Tibial artery (tissue), 4 donors: ENCODE data around the gene SNAPC4.
A peak's percentile ranks its signal among the peaks of the same experiment; 100 is the strongest.

Experiments used
- DNase-seq, 2 donors: peaks; one replicate each; pipeline ENCODE4 v3.0.0-alpha.2; 2019
- H3K27ac ChIP-seq, 2 donors: fragments of 200-600 bp; sonication (generic) in 1 of 2; 1 replicate in 1 of 2; 2 replicates in 1 of 2; pipeline ENCODE4 v1.5.1; 2018 to 2019; ENCODE audit warnings: mild to moderate bottlenecking in 1 of 2
- H3K27me3 ChIP-seq, 2 donors: fragments of 200-600 bp; sonication (generic) in 1 of 2; one replicate each; pipeline versions ENCODE4 v1.5.1 to v1.6.0; 2016 to 2019
- H3K36me3 ChIP-seq, 3 donors: fragments of 200-600 bp; sonication (generic) in 2 of 3; one replicate each; pipeline ENCODE4 v1.5.1; 2016 to 2019; ENCODE audit warnings: mild to moderate bottlenecking in 2 of 3
- H3K4me1 ChIP-seq, 4 donors: fragments of 200-600 bp; sonication (generic) in 2 of 4; 1 replicate in 3 of 4; 2 replicates in 1 of 4; pipeline ENCODE4 v1.5.1; 2016 to 2019
- H3K4me3 ChIP-seq, 2 donors: fragments of 200-600 bp; sonication (generic) in 1 of 2; 1 replicate in 1 of 2; 2 replicates in 1 of 2; pipeline ENCODE4 v1.5.1; 2018 to 2019; ENCODE audit warnings: mild to moderate bottlenecking in 2 of 2
- H3K9me3 ChIP-seq, 3 donors: fragments of 200-600 bp; sonication (generic) in 1 of 3; one replicate each; pipeline ENCODE4 v1.5.1; 2016 to 2019
- intact Hi-C: fragments of 100-400 bp; cut with DNase I; formaldehyde crosslinking; loops from one replicate; pipeline ENCODE4 v1.15.0; 2023; ENCODE audit warnings: low total_unique reads
- TF ChIP-seq, protein P1 (sequence below), 2 experiments: fragments of 200-600 bp in 1 of 2; fragments of 450-650 bp in 1 of 2; IDR thresholded peaks; one replicate each; pipeline ENCODE4 v1.5.1; 2017 to 2019; ENCODE audit warnings: antibody characterized with exemption in 2 of 2, mild to moderate bottlenecking in 1 of 2, moderate library complexity in 1 of 2

Gene SNAPC4

DNA sequence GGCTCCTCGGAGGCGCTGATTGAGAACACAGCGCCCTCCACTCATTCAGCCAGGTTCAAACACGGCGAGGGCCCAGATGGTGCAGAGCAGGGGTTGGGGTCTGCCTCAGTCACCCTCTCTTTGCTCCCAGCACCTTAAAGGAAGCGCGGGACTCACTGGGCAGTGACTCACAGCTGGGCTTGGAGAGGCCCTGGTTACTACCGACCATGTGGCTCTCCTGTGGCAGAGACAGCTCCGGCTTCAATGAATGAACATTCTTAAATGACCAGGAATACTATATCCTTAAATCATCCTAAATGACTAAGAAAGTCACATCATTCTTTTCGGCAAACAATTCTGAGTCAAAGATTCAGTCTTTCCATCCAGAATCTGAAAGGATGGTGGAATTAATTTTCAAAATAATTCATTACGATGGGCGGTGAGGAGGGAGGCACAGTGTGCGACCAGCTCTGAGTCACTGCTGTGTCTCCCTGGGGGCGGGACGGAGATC lies 41.3 kb upstream of the SNAPC4 start:
- Histone ChIP-seq H3K4me1 (peaks cover 0 to 34% (median 30%) of the 10 kb centered on the region in 4 donors), H3K27me3 (no peaks in the 10 kb centered on the region), H3K36me3 (peaks cover 42 to 67% (median 58%) of the 10 kb centered on the region in 3 donors), H3K27ac (no peak overlapping the region), H3K4me3 (no peak overlapping the region), H3K9me3 (no peaks in the 10 kb centered on the region)
- intact Hi-C loops, result no loop called here
- TF ChIP-seq, protein P1, sequence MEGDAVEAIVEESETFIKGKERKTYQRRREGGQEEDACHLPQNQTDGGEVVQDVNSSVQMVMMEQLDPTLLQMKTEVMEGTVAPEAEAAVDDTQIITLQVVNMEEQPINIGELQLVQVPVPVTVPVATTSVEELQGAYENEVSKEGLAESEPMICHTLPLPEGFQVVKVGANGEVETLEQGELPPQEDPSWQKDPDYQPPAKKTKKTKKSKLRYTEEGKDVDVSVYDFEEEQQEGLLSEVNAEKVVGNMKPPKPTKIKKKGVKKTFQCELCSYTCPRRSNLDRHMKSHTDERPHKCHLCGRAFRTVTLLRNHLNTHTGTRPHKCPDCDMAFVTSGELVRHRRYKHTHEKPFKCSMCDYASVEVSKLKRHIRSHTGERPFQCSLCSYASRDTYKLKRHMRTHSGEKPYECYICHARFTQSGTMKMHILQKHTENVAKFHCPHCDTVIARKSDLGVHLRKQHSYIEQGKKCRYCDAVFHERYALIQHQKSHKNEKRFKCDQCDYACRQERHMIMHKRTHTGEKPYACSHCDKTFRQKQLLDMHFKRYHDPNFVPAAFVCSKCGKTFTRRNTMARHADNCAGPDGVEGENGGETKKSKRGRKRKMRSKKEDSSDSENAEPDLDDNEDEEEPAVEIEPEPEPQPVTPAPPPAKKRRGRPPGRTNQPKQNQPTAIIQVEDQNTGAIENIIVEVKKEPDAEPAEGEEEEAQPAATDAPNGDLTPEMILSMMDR (IDR thresholded peaks at IDR 0.05), result no peak
- no peak for DNase-seq

DNA sequence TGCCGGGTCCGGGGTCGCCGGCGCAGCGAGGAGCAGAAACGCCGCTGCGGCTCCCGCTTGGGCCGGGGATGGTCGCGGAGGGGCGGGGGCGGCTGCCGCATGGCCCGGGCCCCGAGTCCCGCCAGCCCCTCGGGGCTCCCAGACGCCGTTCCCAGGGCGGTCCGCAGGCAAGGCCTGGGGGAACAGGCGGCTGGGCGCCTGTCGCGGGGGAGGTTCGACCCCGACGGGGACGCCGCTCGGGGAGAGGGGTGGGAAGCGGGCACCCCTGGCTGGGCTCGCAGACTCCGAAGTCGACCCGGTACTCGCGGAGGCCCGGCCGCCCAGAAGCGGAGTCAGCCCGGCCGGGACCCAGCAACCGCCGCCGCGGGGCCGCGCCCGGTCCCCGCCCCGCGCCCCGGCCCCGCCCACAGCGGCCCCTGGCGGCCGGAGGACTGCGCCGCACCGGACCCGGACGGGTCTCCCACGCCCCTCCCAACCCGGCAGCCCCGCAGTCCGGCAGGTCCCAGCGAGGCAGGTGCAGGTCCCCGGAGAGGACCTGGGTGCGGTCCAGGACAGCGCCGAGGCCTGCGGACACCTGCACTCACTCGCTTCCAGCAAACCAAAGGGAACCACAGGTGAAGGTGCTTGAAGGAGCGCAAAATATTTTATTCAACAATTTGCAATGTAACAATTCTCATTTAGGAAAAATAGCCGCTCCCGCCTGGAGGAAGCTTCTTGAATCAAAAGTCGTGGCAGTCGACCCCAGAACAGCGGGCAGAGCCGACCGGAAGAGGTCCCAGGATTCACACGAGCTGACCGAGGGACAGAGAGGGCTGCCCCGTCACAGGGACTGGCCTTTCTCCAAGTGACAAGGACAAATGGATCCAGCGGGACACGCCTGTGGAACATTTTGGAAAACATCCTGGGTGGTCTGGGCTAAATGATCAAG lies 39.8 kb upstream of the SNAPC4 start, which contains the start of gene INPP5E:
Gene INPP5E (minus strand): TSS at position 365 of the 928 bp plus-strand sequence. CDS start 426 bp downstream, outside the sequence.
- peaks cover 0 to 35% (median 30%) of the 10 kb centered on the region in 4 donors for H3K4me1 ChIP-seq
- no peaks in the 10 kb centered on the region for H3K27me3 ChIP-seq
- intact Hi-C loops, result no loop called here
- no peaks in the 10 kb centered on the region for H3K9me3 ChIP-seq
- DNase-seq, result peak; percentile 42 to 80
- TF ChIP-seq, protein P1 (IDR thresholded peaks at IDR 0.05), result peak; percentile 55 to 78
- peak within 1 kb of the TSS; percentile 68 to 69 for H3K27ac ChIP-seq
- peaks cover 28 to 63% (median 43%) of the 10 kb centered on the region in 3 donors for H3K36me3 ChIP-seq
- H3K4me3 ChIP-seq, result peak within 1 kb of the TSS; percentile 74 to 95

DNA sequence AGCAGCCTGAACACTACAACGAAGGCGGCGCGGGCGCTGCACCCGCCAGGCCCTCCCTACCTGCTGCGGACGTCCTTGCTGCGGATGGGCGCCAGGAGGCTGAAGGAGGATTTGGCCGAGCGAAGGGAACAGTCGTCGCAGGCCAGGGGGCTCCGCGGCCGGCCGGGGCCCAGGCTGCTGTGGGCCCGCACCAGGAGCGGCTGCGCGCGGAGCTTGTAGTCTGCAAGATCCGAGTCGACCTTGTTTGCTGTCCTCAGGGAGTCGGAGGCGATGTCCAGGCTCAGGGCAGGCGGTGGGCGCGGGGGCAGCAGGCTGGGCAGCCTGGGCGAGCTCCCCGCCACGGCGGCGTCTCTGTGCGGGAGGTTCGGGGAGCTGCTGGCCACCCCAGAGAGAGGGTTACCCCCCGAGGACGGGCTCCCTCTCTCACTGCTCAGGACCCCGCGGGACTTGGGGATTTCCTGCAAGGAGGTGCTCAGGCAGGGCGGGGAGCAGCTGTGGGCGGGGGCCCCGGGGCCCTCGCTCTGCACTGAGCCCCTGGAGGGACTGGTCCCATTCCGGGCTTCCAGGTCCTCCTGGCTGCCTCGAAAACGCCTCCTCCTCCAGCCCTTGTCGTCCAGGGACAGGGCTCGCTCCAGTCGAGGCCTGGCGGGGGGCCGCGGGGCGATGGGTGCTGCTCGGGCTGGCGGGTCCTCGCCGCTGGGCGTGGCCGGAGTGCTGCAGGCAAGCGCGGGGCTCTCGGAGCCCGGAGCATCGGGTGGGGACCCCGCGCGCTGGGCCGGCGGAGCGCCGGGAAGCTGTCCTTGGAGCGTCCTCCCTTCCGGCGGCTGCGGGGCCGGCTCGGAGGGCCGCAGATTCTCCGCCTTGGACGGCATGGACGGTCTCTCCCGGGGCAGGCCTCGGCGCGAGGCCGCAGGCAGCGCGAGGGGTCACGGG lies 38.8 kb upstream of the SNAPC4 start:
- Histone ChIP-seq H3K27ac (peak overlapping the region; percentile 68 to 69), H3K4me1 (peaks cover 0 to 35% (median 30%) of the 10 kb centered on the region in 4 donors), H3K4me3 (peak overlapping the region; percentile 74 to 95), H3K36me3 (peaks cover 27 to 63% (median 34%) of the 10 kb centered on the region in 3 donors), H3K27me3 (no peaks in the 10 kb centered on the region), H3K9me3 (no peaks in the 10 kb centered on the region)
- intact Hi-C loops, result no loop called here
- DNase-seq, result no peak
- TF ChIP-seq, protein P1 (IDR thresholded peaks at IDR 0.05), result no peak

DNA sequence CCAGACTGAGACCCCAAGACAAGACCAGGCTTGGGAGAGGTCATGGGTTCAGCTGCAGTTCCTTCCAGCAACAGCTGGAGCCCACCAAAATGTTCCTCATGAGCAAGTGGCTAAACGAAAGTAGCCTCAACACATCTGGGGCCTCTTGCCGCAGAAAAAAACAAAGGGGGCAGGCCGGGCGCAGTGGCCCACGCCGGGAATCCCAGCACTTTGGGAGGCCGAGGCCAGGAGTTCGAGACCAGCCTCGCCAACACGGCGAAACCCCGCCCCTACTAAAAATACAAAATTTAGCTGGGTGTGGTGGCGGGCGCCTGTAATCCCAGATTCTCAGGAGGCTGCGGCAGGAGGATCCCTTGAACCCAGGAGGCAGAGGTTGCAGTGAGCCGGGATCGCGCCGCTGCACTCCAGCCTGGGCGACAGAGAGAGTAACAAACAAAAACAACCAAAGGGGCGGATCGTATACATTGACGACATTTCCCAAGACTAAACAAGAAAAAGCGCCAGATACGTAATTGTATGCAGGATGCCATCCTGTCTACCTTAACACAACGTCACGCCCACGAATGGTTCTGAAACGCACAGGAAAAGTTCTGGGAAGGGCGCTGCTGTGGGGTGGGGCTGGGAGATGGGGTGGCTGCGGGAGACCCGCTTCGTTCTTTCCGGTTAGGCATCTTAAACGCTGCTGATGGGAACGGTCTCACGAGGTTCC lies 38.0 kb upstream of the SNAPC4 start:
- H3K4me3 ChIP-seq, result peak overlapping the region; percentile 74 to 95
- H3K9me3 ChIP-seq, result no peaks in the 10 kb centered on the region
- no peak for DNase-seq
- intact Hi-C loops, result no loop called here
- TF ChIP-seq, protein P1 (IDR thresholded peaks at IDR 0.05), result no peak
- H3K4me1 ChIP-seq, result peaks cover 0 to 35% (median 30%) of the 10 kb centered on the region in 4 donors
- H3K27me3 ChIP-seq, result no peaks in the 10 kb centered on the region
- H3K36me3 ChIP-seq, result peaks cover 20 to 63% (median 30%) of the 10 kb centered on the region in 3 donors
- peak overlapping the region in 1 of 2 donors; percentile 68 for H3K27ac ChIP-seq
